ENCODE results near the gene INAVA. TPM values are rescaled to one million over a fixed set of nuclear protein-coding genes. Genes with fewer than 3 reads are reported as not detected.

Gene INAVA
- total and polyA plus RNA-seq, 2 of the 13 experiments (the other 11 are each of a cell fraction or from before 2014, with no cell fraction given): 6.0 to 13.5 TPM

DNA sequence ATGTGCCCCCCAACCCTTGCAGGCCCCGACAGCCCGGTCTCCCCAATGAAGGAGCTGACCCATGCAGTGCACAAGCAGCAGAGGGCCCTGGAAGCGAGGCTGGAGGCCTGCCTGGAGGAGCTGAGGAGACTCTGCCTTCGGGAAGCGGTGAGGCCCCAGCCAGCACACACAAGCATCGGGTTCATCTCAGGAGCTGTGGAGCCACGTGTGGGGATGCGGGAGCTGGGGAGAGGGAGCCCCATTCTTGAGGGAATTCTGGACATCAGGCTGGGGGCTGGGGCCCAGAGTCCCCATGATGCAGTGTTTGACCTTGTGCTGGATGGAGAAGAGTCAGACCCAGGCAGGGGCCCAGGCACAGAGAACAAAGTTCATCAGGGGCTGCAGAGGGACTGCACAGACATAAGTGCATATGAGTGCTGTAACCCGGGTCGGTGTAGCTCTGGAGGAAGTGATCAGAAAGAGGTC is 4.8 kb downstream of the INAVA start (continued):
- TF ChIP-seq TSC22D2 (CRISPR knock-in tag; IDR thresholded peaks at IDR 0.05; ENCODE audit: borderline replicate concordance) (no peak), ZNF317 (CRISPR knock-in tag; IDR thresholded peaks at IDR 0.05) (no peak), HMG20A (CRISPR knock-in tag; IDR thresholded peaks at IDR 0.05; ENCODE audit: borderline replicate concordance) (no peak; the same call in 1 of the 2 replicates), ZNF891 (CRISPR knock-in tag; IDR thresholded peaks at IDR 0.05) (peak; percentile 41; the same call in 1 of the 2 replicates), ZNF550 (CRISPR knock-in tag; IDR thresholded peaks at IDR 0.05; ENCODE audit: borderline replicate concordance) (no peak), NFIB (CRISPR knock-in tag; IDR thresholded peaks at IDR 0.05; ENCODE audit: borderline replicate concordance) (no peak), ZNF7 (CRISPR knock-in tag; IDR thresholded peaks at IDR 0.05) (no peak), POLR2AphosphoS5 (IDR thresholded peaks at IDR 0.05; ENCODE audit: low read depth, low read length) (no peak), TEAD3 (CRISPR knock-in tag; optimal IDR thresholded peaks at IDR 0.05; ENCODE audit: borderline replicate concordance) (peak; percentile 21), ZC3H4 (CRISPR knock-in tag; IDR thresholded peaks at IDR 0.05; ENCODE audit: borderline replicate concordance) (no peak), TBX3 (IDR thresholded peaks at IDR 0.05; ENCODE audit: borderline replicate concordance) (no peak), ZNF484 (CRISPR knock-in tag; IDR thresholded peaks at IDR 0.05; ENCODE audit: borderline replicate concordance, low read depth) (no peak)
- TF ChIP-seq, protein P1, sequence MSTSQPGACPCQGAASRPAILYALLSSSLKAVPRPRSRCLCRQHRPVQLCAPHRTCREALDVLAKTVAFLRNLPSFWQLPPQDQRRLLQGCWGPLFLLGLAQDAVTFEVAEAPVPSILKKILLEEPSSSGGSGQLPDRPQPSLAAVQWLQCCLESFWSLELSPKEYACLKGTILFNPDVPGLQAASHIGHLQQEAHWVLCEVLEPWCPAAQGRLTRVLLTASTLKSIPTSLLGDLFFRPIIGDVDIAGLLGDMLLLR (CRISPR knock-in tag; IDR thresholded peaks at IDR 0.05): no peak
- TF ChIP-seq, protein P2, sequence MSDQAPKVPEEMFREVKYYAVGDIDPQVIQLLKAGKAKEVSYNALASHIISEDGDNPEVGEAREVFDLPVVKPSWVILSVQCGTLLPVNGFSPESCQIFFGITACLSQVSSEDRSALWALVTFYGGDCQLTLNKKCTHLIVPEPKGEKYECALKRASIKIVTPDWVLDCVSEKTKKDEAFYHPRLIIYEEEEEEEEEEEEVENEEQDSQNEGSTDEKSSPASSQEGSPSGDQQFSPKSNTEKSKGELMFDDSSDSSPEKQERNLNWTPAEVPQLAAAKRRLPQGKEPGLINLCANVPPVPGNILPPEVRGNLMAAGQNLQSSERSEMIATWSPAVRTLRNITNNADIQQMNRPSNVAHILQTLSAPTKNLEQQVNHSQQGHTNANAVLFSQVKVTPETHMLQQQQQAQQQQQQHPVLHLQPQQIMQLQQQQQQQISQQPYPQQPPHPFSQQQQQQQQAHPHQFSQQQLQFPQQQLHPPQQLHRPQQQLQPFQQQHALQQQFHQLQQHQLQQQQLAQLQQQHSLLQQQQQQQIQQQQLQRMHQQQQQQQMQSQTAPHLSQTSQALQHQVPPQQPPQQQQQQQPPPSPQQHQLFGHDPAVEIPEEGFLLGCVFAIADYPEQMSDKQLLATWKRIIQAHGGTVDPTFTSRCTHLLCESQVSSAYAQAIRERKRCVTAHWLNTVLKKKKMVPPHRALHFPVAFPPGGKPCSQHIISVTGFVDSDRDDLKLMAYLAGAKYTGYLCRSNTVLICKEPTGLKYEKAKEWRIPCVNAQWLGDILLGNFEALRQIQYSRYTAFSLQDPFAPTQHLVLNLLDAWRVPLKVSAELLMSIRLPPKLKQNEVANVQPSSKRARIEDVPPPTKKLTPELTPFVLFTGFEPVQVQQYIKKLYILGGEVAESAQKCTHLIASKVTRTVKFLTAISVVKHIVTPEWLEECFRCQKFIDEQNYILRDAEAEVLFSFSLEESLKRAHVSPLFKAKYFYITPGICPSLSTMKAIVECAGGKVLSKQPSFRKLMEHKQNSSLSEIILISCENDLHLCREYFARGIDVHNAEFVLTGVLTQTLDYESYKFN (CRISPR knock-in tag; conservative IDR thresholded peaks at IDR 0.05): peak; percentile 91
- TF ChIP-seq, protein P3, sequence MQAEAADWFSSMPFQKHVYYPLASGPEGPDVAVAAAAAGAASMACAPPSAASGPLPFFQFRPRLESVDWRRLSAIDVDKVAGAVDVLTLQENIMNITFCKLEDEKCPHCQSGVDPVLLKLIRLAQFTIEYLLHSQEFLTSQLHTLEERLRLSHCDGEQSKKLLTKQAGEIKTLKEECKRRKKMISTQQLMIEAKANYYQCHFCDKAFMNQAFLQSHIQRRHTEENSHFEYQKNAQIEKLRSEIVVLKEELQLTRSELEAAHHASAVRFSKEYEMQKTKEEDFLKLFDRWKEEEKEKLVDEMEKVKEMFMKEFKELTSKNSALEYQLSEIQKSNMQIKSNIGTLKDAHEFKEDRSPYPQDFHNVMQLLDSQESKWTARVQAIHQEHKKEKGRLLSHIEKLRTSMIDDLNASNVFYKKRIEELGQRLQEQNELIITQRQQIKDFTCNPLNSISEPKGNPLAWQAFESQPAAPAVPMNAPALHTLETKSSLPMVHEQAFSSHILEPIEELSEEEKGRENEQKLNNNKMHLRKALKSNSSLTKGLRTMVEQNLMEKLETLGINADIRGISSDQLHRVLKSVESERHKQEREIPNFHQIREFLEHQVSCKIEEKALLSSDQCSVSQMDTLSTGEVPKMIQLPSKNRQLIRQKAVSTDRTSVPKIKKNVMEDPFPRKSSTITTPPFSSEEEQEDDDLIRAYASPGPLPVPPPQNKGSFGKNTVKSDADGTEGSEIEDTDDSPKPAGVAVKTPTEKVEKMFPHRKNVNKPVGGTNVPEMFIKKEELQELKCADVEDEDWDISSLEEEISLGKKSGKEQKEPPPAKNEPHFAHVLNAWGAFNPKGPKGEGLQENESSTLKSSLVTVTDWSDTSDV (CRISPR knock-in tag; IDR thresholded peaks at IDR 0.05): no peak
- TF ChIP-seq, protein P4, sequence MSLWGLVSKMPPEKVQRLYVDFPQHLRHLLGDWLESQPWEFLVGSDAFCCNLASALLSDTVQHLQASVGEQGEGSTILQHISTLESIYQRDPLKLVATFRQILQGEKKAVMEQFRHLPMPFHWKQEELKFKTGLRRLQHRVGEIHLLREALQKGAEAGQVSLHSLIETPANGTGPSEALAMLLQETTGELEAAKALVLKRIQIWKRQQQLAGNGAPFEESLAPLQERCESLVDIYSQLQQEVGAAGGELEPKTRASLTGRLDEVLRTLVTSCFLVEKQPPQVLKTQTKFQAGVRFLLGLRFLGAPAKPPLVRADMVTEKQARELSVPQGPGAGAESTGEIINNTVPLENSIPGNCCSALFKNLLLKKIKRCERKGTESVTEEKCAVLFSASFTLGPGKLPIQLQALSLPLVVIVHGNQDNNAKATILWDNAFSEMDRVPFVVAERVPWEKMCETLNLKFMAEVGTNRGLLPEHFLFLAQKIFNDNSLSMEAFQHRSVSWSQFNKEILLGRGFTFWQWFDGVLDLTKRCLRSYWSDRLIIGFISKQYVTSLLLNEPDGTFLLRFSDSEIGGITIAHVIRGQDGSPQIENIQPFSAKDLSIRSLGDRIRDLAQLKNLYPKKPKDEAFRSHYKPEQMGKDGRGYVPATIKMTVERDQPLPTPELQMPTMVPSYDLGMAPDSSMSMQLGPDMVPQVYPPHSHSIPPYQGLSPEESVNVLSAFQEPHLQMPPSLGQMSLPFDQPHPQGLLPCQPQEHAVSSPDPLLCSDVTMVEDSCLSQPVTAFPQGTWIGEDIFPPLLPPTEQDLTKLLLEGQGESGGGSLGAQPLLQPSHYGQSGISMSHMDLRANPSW (CRISPR knock-in tag; IDR thresholded peaks at IDR 0.05; ENCODE audit: borderline replicate concordance): no peak
- TF ChIP-seq, protein P5, sequence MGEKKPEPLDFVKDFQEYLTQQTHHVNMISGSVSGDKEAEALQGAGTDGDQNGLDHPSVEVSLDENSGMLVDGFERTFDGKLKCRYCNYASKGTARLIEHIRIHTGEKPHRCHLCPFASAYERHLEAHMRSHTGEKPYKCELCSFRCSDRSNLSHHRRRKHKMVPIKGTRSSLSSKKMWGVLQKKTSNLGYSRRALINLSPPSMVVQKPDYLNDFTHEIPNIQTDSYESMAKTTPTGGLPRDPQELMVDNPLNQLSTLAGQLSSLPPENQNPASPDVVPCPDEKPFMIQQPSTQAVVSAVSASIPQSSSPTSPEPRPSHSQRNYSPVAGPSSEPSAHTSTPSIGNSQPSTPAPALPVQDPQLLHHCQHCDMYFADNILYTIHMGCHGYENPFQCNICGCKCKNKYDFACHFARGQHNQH (CRISPR knock-in tag; IDR thresholded peaks at IDR 0.05): 0 out of 2 replicates have a peak, but pooled peaks have one; percentile 37
- TF ChIP-seq, protein P6, sequence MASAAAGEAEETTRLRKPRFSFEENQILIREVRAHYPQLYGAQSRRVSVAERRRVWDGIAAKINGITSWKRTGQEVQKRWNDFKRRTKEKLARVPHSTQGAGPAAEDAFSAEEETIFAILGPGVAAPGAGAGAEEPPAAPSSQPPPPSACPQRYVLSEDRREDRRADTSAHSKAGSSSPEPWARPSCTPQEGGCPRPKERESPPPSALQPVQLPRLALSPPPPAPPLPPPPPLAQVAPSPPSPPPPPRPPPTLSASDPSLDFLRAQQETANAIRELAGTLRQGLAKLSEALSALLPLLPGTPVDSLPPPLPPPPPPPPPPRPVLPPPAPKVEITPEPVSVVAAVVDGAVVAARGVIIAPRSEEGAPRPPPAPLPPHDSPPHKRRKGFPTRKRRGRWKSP (CRISPR knock-in tag; IDR thresholded peaks at IDR 0.05): no peak
